HepG2 (cell line): Measurements from ENCODE around the gene C6orf136. TPM values are rescaled to one million over a fixed set of nuclear protein-coding genes. Genes with fewer than 3 reads are reported as not detected.
A peak's percentile ranks its signal among the peaks of the same experiment; 100 is the strongest.

Source experiments
- CEBPZ ChIP-seq: IDR thresholded peaks from 2 replicates; pipeline ENCODE4 v1.6.1; 2012; ENCODE audit warnings: low read length, improper control_type of control experiment
- DMTF1 ChIP-seq: sonication (generic); formaldehyde crosslinking; IDR thresholded peaks from 2 replicates; pipeline ENCODE4 v1.4.0; 2020; ENCODE audit warnings: mild to moderate bottlenecking, missing genetic modification reagents
- HNF1B ChIP-seq: sonication (generic); formaldehyde crosslinking; IDR thresholded peaks from 2 replicates; pipeline ENCODE4 v1.5.1; 2020; ENCODE audit warnings: mild to moderate bottlenecking, moderate library complexity, missing genetic modification reagents
- MED8 ChIP-seq: sonication (generic); formaldehyde crosslinking; IDR thresholded peaks from 2 replicates; pipeline ENCODE4 v1.8.1; 2023; ENCODE audit warnings: mild to moderate bottlenecking, missing genetic modification reagents; ENCODE audit not compliant: insufficient replicate concordance
- PITX1 ChIP-seq: sonication (generic); formaldehyde crosslinking; IDR thresholded peaks from 2 replicates; pipeline ENCODE4 v1.5.1; 2020; ENCODE audit warnings: mild to moderate bottlenecking, missing genetic modification reagents
- PRDM10 ChIP-seq: sonication (generic); formaldehyde crosslinking; IDR thresholded peaks from 2 replicates; pipeline ENCODE4 v1.4.0; 2020; ENCODE audit warnings: low read depth, missing genetic modification reagents
- TBX3 ChIP-seq: fragments of 450-650 bp; IDR thresholded peaks from 2 replicates; pipeline ENCODE4 v1.6.1; 2017; ENCODE audit warnings: antibody characterized with exemption, mild to moderate bottlenecking, inconsistent platforms, borderline replicate concordance
- ZFX ChIP-seq: sonication (generic); formaldehyde crosslinking; IDR thresholded peaks from 2 replicates; pipeline ENCODE4 v1.4.0; 2020; ENCODE audit warnings: mild to moderate bottlenecking, low read depth, missing genetic modification reagents, moderate library complexity
- ZNF556 ChIP-seq: sonication (generic); formaldehyde crosslinking; IDR thresholded peaks from 2 replicates; pipeline ENCODE4 v1.4.0; 2020; ENCODE audit warnings: mild to moderate bottlenecking, missing genetic modification reagents, borderline replicate concordance
- ZNF598 ChIP-seq: sonication (generic); formaldehyde crosslinking; IDR thresholded peaks from 2 replicates; pipeline ENCODE4 v1.5.1; 2020; ENCODE audit warnings: mild to moderate bottlenecking, missing genetic modification reagents, borderline replicate concordance
- ZNF672 ChIP-seq: sonication (generic); formaldehyde crosslinking; IDR thresholded peaks from 2 replicates; pipeline ENCODE4 v1.8.1; 2022; ENCODE audit warnings: missing genetic modification reagents
- ZNF691 ChIP-seq: sonication (generic); formaldehyde crosslinking; IDR thresholded peaks from 2 replicates; pipeline ENCODE4 v1.4.0; 2020; ENCODE audit warnings: missing genetic modification reagents, low read depth, mild to moderate bottlenecking, borderline replicate concordance
- ZNF746 ChIP-seq: sonication (generic); formaldehyde crosslinking; IDR thresholded peaks from 2 replicates; pipeline ENCODE4 v1.8.0; 2022; ENCODE audit warnings: mild to moderate bottlenecking, missing genetic modification reagents
- polyA plus RNA-seq, 8 experiments: library from polyadenylated mRNA; depleted of rRNA in 3 of 8; stranded (reverse) in 7 of 8; unstranded in 1 of 8; fragments of >200 nt; fragmentation: Illumina TruSeq in 4 of 8; extraction: Trizol in 4 of 8; gene quantifications; 2 replicates each; pipeline versions ENCODE4 v1.2.1 to v1.2.3, GENCODE V29; 2011 to 2016; ENCODE audit warnings: low read depth in 4 of 8, missing spikeins in 1 of 8, mixed read lengths in 1 of 8; ENCODE audit not compliant: insufficient read depth in 1 of 8
- total RNA-seq, 5 experiments: library from RNA; depleted of rRNA; stranded (reverse); fragments of >200 nt; fragmentation: Illumina TruSeq; extraction: Trizol; gene quantifications; 2 replicates each; pipeline ENCODE4 v1.2.3, GENCODE V29; 2016; ENCODE audit warnings: low read depth in 1 of 5
- TF ChIP-seq, protein P1 (sequence below): sonication (generic); formaldehyde crosslinking; IDR thresholded peaks from 2 replicates; pipeline ENCODE4 v1.4.0; 2020; ENCODE audit warnings: missing genetic modification reagents

The C6orf136 gene
- total and polyA plus RNA-seq, 2 of the 13 experiments (the other 11 are each of a cell fraction or from before 2014, with no cell fraction given), result 12.0 to 26.2 TPM

DNA sequence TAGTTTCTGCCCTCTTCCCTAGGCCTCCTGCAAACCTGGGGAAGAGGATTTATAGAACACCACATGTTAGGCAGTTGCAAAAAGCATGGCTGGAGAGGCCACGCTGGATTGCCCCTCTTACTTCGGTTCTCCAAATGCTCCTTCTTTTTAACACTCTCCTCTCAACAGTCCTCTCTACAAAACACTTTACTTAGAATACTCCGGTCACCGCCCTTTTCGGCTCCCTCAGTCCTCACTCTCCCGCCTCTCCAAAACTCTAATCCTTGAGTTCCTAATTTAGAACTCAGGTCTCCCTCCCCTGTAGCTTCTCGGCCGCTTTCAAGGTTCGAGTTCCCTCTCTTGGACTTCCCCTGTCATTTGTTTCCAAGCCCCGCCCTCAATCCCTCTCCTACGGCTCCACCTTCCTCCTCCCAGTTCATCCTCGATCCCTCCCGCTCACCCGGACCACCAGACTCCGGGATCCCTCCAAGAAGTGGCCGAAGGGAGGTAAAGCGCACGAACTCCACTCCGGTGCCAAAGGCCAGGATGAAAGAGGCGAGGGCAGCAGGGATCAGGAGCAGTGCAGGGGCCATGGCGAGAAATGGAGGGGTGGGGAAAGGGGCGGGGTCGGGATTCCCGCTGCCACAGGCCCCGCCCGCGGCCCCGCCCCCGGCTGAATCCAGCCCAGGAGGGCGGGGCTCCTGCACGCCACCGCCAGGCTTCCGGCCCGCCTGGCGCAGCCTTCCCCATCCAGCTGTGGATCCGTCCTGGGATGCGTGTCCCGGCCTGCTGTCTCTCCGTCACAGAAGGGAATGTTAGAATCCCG, 43.7 kb downstream of the C6orf136 start, which contains the start of gene NRM (continued):
- TF ChIP-seq PRDM10 (peak; percentile 67; the same call in 1 of the 2 replicates), ZNF672 (CRISPR knock-in tag) (no peak), ZFX (CRISPR knock-in tag) (peak; percentile 57), MED8 (CRISPR knock-in tag) (no peak), ZNF598 (CRISPR knock-in tag) (no peak), PITX1 (CRISPR knock-in tag) (no peak; the same call in 1 of the 2 replicates), ZNF746 (CRISPR knock-in tag) (no peak), ZNF691 (CRISPR knock-in tag) (no peak), HNF1B (CRISPR knock-in tag) (0 out of 2 replicates have a peak, but pooled peaks have one; percentile 19), CEBPZ (no peak), TBX3 (no peak), DMTF1 (no peak), ZNF556 (CRISPR knock-in tag) (no peak)
- TF ChIP-seq, protein P1, sequence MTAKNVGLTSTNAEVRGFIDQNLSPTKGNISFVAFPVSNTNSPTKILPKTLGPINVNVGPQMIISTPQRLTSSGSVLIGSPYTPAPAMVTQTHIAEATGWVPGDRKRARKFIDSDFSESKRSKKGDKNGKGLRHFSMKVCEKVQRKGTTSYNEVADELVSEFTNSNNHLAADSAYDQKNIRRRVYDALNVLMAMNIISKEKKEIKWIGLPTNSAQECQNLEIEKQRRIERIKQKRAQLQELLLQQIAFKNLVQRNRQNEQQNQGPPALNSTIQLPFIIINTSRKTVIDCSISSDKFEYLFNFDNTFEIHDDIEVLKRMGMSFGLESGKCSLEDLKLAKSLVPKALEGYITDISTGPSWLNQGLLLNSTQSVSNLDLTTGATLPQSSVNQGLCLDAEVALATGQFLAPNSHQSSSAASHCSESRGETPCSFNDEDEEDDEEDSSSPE, result peak; percentile 79
